CD4-positive, alpha-beta T cell treated with Interleukin-6 for 4 hours (primary cell): Measurements from ENCODE around the gene TXLNG.

ENCODE experiments used
- DNase-seq: peaks from one replicate; pipeline ENCODE4 v3.0.0-alpha.2; 2020; ENCODE audit warnings: mixed read lengths

The TXLNG gene

DNA sequence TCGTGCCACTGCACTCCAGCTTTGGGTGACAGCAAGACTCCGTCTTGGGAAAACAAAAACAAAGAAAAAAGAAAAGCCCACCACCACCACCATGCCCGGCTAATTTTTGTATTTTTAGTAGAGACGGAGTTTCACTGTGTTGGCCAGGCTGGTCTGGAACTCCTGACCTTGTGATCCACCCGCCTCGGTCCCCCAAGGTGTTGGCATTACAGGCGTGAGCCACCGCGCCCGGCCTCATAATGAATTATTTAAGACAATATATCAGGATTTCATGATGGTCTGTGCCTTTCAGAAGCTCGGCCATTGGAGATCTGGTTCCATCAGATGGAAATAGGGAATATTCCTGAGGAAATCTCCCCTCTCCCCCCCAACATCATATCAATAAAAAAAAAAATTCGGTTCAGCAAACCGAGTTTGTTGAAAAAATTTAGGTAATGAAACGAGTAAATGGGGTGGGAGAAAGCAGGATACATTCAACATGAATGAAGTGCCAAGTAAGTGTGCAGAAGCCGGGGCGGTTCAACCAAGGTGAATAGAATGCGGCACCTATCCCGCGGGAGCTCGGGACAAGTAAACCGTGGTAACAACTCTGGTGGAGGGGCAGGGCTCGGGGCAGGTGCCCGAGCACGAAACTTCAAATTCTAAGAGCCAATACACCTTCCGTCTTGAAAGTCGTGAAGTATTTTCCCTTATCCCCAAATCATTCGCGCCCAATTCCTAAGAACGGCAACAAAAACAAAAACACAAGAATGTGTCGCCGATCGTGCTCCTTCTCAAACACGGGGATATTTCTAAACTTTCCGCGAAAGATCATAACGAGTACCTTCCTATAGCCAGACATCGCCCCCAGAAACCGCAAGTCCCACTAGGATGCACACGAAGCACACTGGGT, 773 bp upstream of the TXLNG start:
- peak; percentile 26 for DNase-seq

DNA sequence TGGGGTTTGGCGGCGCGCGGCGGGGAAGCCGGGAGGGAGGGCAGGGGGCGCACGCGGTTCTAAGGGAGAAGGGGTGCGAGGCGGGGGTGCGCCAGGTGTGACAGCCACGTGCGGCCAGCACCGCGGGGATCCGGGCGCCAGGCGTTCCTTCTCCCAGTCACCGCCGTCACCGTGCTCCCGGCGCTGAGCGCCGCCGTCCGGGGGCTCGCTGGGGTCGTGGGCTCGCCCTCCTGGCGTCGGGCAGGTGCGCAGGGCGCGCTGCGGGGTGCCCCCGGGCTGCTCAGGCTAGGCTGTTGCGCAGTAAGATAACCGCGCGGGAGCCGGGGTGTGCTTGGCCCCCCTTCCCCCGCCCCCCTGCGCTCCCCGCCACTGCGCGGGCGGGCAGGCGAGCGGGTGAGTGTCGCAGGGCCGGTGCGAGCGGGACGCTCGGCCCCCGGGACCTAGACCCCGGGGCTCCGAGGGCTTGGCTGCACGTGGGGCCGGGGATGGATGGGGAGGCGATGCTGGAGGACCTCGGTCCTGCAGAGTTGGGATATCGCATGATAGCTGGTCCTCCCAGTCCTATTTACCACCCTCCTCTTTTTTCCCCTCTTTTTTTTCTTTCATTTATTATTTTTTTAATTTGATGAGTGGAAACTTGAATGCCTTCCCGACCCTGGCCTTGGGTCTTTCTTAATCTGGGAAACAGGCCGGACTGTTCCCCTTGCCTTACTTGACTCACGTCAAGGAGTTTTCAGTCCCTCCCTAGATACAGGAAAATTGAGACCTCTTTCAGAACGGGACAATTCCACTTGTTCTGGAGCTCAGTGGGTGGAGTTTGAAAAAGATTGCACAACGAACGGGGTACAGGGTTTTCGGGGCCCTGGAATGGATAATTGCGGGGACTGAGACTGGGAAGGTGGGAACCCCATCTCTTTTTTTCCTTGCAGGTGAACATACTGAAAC, 797 bp downstream of the TXLNG start:
- peak; percentile 53 for DNase-seq

DNA sequence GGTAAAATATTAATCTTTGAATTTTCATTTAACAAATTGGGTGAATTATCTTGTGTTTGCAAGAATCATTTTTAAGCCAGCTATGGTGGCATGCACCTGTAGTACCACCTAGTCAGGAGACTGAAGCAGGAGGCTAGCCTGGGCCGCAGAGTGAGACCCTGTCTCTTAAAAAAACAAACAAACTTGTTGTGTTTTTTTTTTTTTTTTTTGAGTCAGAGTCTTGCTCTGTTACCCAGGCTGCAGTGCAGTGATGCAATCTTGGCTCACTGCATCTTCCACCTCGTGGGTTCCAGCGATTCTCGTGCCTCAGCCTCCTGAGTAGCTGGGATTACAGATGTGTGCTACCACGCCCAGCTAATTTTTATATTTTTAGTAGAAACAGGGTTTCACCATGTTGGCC, 2.2 kb downstream of the TXLNG start:
- no peak for DNase-seq

DNA sequence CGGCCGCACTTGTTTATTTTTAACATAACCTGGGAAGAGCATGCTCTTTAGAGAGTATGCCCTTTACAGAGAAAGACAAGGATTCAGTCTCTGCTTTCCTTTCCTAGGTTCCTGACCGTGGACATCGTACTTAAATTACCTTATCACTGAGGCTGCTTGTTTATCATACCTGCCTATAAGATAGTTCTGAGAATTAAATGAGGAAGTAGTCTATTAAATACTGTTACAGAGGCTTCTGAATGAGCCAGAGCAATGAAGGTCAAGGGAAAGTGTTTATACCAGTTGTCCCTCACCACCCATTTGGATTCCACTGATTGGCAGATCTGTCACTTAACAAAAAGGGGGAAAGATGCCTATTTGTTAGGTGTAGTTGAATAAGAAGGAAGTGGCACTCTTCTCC, 10.0 kb downstream of the TXLNG start:
- DNase-seq = no peak

DNA sequence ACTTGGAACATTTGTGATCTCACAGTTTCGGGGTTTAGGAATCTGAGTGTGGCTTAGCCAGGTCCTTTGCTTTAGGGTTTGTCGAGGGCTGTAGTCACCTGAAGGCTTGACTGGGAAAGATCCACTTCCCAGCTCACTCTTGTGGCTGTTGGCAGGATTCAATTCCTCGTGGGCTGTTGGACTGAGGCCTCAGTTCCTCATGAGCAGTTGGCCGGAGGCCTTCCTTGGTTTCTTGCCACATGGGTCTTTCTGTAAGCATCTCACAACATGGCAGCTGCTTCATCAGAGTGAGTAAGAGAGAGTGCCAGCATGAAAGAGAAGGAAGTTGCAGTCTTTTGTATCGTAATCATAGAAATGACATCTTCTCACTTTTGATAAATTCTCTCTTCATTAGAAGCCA, 11.1 kb downstream of the TXLNG start:
- DNase-seq = no peak

DNA sequence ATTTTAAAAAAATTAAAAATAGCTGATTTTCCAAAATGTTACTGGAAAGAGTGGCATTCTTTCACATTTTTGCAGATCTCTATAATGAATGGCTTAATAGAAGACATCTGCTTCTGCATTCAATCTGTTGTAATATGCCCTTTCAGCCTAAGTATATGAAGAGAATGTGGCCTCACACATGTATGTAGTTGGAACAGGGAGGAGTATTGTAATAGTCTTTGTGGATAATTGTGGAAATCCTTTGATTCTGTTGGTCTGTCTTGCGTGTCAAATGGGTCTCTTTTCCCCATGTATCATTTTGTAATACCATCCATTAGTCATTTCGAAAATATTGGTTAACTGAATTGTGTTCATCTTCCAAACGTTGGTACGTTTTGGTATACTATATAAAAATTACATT, 11.6 kb downstream of the TXLNG start:
- no peak for DNase-seq

DNA sequence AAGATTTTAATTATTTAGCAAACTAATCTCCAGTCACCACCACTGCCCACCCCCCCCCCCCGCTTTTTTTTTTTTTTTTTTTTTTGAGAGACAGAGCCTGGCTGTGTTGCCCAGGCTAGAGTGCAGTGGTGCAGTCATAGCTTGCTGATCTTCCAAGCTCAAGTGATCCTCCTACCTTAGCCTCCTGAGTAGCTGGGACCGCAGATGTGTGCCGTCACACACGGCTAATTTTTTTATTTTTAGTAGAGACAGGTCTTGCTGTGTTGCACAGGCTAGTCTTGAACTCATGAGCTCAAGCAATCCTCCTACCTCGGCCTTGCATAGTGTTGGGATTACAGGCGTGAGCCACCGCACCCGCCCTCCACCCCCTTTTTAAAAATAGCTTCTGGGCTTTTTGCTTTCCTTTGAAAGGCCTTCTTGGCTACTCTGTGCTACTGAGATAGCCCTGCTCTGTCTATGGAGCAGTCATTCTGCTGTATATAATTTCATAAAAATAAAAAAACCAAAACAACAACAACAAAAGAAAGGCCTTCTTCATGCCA, 18.7 kb downstream of the TXLNG start:
- no peak for DNase-seq

DNA sequence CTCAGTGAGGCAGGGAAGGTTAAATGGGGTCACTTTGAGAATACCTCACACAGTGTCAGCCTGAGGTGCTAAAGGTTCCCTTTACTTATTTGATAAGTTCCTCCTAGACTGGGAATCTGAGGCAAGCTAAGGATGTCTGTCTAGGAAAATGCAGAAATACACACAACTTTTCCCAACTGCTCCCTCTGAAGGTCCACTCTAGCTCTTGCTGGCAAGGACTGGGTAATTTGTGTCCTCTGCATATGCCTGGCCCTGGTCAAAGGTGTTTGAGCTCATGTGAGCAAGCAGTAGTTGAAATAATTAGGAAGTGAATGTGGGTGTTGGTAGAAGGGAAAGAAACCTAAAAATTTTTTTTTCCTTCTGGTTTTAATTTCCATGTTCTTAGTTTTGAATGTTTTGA, 21.3 kb downstream of the TXLNG start:
- no peak for DNase-seq

DNA sequence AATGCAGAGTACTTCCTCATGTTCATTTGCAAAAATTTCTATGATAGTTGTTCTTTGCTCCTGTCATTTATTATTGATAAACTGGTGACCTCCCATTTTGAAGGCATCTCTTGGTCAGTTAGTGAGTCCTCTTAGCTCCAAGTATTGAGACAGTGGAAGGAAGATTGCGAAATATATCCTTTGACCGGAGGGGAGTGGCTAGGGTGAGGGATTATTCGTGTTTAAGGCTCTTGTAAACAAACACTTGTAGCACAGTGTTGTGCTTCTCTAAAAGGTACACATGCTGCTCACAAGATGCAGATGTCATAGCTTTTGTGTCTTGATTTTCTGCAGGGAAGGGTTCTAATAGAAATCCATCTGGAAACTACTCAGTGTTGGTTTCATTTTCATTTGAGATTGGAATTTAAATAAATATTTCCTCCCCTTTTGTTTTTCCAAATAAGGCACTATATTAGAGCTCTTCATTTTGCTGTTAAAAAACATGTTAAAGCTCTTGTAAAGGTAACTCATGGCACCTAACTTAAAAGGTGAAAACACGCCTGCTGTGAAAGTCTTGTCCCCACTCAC, 21.8 kb downstream of the TXLNG start:
- no peak for DNase-seq

DNA sequence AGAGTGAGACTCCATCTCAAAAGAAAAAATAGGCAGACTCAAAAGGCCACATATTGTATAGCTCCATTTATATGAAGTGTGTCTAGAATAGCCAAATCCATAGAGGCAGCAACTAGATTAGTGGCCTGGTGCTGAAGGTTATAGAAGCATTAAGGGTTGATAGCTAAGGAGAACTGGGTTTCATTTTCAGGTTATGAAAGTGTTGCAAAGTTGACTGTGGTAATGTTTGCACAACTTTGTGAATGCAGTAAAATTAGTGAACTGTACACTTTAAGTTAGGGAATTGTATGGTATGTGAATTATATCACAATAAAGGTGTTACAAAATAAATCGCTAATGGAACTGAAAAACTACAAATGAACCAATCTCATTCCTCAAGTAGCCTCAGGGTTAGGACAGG, 28.3 kb downstream of the TXLNG start:
- DNase-seq = no peak

DNA sequence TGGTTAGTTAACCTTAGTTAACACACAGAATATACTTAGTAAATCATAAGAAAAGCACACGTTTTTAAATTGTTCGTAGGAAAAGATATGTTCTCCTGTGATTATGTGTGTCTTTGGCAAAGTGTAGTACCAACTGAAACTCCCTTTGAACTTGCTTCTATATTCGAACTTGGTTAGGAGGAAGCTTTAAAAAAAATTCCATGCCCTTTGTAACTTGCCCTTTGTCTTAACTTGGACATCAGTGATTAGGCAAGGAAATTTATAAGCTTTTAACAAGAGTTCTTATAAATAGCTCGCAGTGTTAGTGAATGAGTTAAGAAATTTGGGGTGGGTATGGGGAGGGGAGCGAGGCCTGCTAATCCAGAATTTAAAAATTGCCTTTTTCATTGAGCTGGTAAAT, 33.4 kb downstream of the TXLNG start:
- DNase-seq = no peak

DNA sequence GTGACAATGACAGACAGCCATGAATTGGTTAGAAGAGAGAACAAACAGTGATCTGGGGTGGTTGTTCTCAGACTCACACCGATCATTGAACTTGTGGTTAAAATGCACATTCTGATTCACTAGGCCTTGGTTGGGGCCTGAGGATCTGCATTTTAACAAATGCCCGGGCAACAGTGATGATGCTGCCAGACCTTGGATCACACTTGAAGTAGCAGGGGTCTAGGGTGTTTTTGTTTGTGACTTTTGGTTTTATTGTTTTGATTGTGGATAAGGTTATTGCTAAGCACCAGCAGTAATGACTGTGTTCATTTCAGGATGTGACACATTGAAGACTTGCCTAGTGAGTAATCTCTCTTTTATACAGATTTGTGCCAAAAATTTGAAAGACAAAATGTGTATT, 36.5 kb downstream of the TXLNG start:
- DNase-seq = no peak

DNA sequence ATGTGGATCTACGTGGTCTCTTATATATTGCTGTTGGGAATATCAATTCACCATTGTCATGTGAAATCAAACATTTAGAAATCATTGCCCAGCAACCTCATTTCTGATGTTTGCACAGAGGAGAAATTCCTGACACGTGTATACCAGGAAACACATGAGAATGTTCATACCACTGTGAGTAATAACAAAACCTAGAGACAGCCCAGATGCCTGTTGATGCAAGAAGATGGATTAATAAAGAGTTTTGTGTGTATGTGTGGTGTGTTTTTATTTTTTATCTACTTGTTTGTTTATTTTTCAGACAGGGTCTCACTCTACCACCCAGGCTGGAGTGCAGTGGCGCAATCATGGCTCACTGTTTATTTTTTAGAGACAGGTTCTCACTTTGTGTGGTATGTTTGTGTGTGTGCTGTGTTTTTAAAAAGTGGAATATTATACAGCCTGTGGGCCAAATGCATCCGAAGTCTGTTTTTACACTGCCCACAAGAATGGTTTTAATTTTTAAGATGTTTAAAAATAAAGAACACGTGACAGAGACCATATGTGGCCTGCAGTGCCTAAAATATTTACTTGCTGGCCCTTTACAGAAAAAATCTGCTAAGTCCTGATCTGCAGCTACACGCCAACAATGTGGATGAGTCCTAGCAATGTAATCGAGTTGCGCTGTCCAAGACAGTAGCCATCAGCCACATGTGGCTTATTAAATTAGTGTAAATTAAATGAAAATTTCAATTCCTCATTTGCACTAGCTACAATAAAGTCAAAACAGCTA, 39.2 kb downstream of the TXLNG start:
- no peak for DNase-seq

DNA sequence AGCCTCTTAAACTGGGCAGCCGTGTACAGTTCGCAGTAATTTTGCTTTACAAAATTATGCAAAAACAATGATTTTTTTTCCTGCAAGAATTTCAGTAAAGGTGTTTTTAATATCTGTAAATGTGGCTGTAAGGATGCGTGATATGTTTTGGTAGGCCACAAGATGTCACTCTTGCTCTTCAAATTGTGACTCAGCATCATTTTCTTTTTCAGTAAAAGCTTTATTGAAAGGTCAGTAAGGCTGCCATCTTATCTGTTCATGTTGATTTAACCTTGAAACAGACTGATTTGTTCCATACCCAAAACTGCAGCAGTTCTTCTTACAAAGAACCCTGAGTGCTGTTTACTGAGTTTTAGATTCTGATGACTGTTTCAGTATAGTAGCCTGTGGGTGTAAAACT, 39.9 kb downstream of the TXLNG start:
- no peak for DNase-seq

DNA sequence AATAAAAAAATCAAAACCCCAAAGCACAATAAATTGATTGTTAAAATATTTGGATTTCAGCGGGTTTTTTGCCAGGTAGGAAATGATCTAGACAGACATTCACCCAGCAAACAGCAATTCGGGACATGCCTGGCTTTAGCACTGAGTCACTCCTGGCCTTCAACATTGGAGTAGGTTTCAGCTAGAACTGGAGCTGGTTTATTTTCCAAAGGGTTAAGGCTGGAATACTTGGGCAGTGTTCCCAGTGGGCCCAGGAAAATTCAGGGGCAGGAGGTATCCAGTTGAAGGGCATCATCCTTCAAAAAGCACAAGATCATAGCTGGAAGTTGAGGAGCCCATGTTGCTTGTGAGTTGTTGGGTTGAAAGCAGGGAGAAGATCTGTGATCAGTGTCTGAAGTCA, 41.0 kb downstream of the TXLNG start:
- DNase-seq = no peak

DNA sequence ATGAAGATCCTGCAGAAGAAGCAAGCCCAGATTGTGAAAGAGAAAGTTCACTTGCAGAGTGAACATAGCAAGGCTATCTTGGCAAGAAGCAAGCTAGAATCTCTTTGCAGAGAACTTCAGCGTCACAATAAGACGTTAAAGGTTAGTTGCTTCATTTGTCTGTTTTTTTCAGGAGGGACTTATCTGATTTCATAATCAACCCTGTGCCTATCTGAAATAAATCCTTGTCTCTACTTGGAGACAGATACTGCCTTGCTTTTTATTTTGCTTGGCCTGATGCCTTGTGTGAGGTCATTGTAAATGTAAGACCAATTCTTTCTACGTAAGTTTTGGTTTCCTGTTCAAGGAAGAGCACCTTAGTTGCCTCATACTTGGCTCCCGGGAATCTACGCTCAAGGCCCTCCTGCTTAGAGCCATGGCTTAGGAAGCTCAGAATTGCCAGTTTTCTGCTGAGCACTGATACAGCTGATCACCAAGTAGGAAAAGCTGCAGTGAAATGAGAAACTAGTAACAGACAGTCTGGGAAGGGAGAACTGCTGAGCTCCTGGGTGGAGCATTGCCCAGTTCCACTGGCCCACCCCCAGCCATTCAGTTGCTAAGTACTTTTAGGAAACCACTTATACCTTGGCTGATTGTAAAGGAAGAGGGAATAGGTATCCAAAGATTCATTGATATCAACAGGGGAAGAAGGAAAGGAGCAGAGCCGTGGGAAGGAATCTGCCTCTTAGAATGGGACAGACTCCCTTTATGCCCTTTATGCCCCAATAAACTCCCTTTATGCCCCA, 42.0 kb downstream of the TXLNG start:
- no peak for DNase-seq

DNA sequence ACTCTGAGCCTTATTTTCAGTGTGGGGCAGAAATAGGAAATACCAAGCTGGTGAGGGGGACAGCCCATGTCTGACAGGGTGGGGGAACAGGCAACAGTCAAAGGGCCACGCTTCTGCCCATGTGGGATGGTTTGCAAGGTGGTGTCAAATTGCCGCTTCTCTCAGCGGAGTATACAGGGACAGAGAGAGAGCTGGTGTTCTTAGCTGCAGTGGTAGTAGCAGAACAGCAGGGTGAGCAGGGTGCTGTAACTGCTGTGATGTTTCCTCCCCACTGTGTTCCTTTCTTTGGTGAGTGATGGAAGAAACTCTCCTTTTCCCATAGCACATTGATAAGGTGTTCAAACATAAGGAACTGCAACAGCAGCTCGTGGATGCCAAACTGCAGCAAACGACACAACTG, 46.0 kb downstream of the TXLNG start:
- DNase-seq = no peak

DNA sequence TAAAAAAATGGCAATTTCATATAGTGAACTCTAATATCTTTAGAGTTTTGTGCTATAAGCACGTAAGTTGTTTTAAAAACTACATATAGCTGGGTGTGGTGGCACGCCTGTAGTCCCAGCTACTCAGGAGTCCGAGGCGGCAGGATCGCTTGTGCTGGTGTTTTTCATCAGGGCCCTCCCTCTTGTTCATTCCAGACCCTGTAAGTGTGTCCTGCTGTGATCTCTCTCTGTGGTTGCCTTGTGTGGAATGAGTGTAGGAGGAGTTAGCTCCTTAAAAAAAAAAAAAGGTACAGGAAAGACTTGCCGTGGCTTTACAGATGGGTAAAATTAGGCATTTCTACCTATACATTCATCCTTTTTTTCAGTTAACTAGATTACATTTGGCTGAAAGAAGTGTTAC, 48.5 kb downstream of the TXLNG start:
- DNase-seq = no peak

DNA sequence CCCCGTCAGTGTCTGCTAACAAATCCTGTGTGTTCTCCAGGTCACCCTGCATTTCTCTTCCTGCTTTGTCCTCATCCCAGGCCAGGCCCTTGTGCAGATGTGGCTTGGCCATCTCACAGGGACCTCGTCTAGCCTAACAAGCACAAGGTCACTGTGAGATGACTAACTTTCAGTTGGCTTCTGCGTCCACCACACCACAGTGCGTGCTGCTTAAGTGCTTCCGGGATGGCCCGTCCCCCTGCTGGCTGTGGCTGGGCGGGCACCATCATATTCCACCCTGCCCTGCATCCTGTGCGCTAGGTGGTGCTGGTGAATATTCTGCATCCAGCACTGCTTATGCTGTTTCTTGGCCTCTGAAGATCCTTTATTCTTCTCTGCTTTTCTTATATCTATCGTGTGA, 50.1 kb downstream of the TXLNG start:
- DNase-seq = no peak

DNA sequence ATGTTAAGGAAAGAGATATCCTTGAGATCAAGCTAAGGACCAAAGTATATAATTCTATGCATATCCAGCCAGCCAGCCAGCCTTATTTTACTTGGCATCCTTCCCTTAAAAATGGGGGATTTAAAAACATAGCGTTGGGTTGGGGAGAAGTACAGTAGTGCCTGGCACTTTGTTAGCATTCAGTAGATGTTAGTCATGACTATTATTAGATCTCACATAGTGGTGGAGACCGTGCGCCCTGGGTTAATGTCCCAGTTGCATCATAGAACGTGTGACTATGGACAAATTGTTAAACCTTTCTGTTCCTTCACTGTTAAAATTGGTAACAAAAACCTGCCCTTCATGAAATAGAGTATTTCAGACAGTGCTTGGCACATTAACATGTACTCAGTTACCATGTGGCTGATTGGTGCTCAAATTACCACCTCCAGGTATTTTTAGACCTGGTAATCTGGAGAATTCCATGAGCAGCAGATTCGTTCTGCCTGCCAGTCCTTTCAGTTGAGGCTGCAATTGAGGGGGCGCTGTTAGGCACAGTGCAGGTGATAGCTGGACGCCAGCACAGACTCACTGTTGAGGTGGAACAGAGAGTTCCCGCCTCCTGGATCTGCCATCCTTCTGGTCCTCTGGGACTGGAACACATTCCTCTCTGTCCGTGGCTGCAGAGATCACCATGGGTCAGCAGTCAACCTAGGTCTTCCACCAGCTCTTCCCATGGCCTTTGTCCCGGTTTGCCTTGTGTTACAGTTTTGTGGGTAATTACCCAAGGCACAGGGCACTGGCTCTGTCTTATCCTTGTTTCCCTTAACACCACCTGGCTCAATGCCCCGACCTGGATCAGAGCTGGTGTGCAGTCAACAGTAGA, 52.2 kb downstream of the TXLNG start:
- DNase-seq = no peak
